Gastrocnemius medialis (tissue), 4 donors: ENCODE results near the gene KRTAP10-4.

Experiments used
- POLR2A ChIP-seq, 2 donors: fragments of 450-650 bp; IDR thresholded peaks; one replicate each; pipeline ENCODE4 v1.6.1; 2017; ENCODE audit warnings: antibody characterized with exemption in 2 of 2, mild to moderate bottlenecking in 2 of 2, moderate library complexity in 2 of 2
- TF ChIP-seq, protein P1 (sequence below), 5 experiments: fragments of 450-650 bp in 3 of 5; fragments of 200-600 bp in 2 of 5; sonication (generic) in 2 of 5; IDR thresholded peaks in 4 of 5; conservative IDR thresholded peaks in 1 of 5; 1 replicate in 4 of 5; 2 replicates in 1 of 5; pipeline ENCODE4 v1.5.1; 2016 to 2019; ENCODE audit warnings: antibody characterized with exemption in 5 of 5, mild to moderate bottlenecking in 3 of 5, moderate library complexity in 3 of 5

GRCh38 chr21:44558695-44559094 is 14.8 kb upstream of the KRTAP10-4 start, which contains the start of gene KRTAP10-3:
- TF ChIP-seq, protein P1, sequence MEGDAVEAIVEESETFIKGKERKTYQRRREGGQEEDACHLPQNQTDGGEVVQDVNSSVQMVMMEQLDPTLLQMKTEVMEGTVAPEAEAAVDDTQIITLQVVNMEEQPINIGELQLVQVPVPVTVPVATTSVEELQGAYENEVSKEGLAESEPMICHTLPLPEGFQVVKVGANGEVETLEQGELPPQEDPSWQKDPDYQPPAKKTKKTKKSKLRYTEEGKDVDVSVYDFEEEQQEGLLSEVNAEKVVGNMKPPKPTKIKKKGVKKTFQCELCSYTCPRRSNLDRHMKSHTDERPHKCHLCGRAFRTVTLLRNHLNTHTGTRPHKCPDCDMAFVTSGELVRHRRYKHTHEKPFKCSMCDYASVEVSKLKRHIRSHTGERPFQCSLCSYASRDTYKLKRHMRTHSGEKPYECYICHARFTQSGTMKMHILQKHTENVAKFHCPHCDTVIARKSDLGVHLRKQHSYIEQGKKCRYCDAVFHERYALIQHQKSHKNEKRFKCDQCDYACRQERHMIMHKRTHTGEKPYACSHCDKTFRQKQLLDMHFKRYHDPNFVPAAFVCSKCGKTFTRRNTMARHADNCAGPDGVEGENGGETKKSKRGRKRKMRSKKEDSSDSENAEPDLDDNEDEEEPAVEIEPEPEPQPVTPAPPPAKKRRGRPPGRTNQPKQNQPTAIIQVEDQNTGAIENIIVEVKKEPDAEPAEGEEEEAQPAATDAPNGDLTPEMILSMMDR (IDR thresholded peaks at IDR 0.05 in 4 of 5, conservative IDR thresholded peaks at IDR 0.05 in 1 of 5) = no peak
- TF ChIP-seq POLR2A (IDR thresholded peaks at IDR 0.05) = no peak
